Measurements from ENCODE around the gene COL11A1. TPM values are rescaled to one million over a fixed set of nuclear protein-coding genes. Genes with fewer than 3 reads are reported as not detected.

Gene COL11A1
- 1.6 to 4.4 TPM (median 2.4 TPM) in 5 replicates for total RNA-seq (2022; extraction: Qiagen RNA extraction)

DNA sequence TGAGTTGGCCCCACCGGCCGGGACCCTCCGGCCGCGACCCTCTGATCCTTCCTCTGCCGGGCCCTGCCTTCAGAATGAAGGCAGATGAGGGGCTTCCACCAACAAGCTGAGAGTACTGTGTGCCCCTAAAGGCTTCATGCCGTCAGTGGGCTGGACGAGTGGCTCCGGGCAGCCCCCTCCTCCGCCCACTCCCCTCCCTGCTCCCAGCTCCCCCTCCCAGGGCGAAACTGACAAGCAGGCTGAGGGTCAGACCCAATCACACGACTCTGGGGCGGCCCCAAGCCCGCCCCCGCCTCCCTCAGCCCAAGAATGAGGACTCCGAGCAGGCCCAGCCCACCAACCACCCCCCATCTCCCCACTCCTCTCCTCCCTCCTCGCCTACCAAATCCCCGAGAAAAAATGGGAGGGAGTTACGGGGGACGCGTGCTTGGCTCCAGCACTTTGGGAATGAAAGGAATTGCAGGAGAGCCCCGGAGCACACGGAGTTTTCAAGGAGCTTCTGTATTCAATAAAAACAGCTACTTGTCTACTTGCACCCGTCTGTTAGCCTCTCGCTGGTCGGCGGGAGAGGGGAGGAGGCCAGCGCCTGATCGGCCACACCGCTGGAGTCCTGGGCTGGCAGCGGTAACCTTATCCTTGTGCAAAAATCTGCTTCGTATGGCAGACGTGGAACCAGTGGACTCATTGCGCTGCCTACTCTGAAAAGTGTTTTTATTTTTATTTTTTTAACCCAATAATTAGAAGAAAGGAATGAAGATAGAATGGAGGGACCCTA is at the start of gene COL11A1:
Gene COL11A1, minus strand, starts transcription at position 147 of the 775 bp plus-strand sequence. CDS start 344 bp downstream, outside the sequence.

